T-helper 1 cell treated with Interleukin-12 subunit alpha and Interleukin-12 subunit beta and Interleukin-4 antibody, amounts not matched to agents 30 ng/mL and 1 ng/mL, for 36 hours (primary cell): ENCODE measurements around the gene OR10H3. TPM values are rescaled to one million over a fixed set of nuclear protein-coding genes. Genes with fewer than 3 reads are reported as not detected.
"Not testable (repeated sequence)": the region's sequence is repeated elsewhere in the genome, so short reads cannot be mapped to it uniquely, and the experiment has no call there.

Experiments used
- intact Hi-C: fragments of 100-400 bp; cut with micrococcal nuclease; formaldehyde crosslinking; loops from one replicate; pipeline ENCODE4 v1.15.1; 2024
- total RNA-seq: library from RNA; stranded (reverse); gene quantifications from 2 replicates; pipeline ENCODE4 v1.2.3, GENCODE V29; 2022

Gene OR10H3, protein sequence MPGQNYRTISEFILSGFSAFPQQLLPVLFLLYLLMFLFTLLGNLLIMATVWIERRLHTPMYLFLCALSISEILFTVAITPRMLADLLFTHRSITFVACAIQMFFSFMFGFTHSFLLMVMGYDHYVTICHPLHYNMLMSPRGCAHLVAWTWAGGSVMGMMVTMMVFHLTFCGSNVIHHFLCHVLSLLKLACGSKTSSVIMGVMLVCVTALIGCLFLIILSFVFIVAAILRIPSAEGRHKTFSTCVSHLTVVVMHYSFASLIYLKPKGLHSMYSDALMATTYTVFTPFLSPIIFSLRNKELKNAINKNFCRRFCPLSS
- total RNA-seq = not detected in 2 replicates

DNA sequence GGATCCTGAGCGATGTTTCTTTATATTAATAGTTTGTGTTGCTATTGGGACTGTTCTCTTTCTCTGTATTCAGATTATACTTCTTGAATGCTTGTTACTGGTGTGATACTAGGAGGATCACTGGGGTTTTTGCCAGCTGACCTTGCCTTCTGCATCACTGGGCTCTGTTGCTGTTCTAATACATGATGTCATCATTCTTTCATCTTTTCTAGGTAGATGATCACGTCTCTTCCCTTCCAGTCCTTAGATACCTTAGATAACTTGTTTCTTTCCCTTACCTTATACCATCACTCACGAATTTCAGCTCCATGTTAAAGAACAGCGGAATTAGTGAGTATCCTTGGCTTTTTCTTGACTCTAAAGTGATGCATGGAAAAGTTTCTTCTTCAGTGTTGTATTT, at the start of gene OR10H3:
OR10H3 (plus strand) TSS at position 264 of the 400 bp plus-strand sequence. CDS start 3,408 bp downstream, outside the sequence.
- intact Hi-C loops = no loop called here

DNA sequence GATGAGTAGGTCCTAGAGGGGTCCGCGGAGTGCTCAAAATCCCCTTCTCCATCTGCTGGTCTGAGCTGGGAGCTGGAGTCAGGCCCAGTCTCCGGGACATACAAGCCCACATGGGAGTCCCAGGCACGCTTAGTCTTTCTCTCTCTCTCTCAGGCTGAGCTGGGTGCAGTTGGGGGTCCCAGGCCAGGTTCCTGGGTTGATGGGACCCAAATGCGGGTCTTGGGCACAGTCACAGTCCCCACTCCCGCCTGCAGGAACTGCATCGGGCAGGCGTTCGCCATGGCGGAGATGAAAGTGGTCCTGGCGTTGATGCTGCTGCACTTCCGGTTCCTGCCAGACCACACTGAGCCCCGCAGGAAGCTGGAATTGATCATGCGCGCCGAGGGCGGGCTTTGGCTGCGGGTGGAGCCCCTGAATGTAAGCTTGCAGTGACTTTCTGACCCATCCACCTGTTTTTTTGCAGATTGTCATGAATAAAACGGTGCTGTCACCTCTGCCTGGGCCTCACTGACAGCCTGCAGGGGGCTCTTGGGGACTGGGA, 41.1 kb upstream of the OR10H3 start:
- intact Hi-C loops = no loop called here

DNA sequence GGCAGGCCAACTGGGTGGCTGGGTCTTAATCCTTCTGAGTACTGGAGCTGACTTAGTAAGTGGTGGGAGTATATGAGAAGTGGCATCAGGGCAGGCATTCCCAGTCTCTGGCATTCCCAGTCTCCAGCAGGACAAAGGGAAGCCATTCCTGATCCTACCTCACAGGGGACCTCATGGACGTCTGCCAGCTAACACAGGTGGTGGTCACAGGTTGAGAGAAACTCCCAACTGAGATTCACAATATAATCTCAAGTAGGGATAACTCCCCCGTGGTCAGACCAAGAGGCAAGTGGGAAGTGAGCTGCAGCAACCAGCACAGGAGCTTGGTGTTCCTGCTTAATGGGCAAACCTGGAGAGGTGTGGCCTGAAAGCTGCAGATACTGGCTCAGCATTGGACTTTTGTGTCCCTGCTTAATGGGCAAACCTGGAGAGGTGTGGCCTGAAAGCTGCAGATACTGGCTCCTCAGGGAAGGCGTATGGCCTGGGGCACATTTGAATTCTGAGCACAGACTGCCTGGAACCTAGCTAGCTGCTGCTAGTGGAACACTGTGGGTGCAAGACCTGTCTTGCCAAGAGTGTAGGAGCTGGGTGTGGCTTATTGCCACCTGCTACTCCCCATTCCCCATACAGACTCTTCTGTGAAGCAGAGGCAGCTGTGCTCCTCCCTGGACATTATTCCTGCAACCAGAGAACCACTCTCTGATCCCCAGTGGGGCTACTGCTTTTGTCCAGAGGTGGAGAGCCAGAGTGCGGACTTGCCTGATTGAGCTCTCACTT, 35.8 kb upstream of the OR10H3 start:
- intact Hi-C loops = no loop called here

DNA sequence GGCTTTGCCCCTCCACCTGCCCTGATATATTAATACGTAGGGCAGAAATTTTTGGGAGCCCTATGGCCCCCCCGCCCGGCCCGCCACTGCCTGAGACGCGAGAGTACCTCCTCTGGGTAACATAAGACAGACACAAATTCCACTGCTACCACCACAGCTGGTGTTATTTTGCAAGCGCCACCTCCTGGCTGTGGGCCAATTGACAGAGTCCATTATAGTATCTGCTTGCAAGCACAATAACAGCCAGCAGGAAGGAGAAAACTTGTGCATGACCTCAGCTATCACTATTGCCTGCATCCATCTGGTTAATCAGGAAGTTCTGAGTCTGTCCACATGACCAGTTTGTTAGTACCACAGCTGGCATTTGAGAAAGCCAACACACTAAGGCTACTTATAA, 35.3 kb upstream of the OR10H3 start:
- intact Hi-C loops = no loop called here

DNA sequence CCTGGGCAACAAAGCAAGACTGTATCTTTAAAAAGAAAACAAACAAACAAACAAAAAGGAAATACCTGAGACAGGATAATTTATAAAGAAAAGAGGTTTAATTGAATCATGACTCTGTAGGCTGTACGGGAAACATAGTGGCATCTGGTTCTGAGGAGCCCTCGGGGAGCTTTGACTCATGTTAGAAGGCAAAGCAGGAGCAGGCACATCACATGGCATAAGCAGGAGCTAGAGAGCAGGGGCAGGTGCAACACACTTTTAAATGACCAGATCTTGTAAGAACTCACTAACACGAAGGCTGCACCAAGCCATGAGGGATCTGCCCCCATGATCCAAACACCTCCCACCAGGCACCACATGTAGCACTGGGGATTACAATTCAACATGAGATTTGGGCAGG, 23.1 kb upstream of the OR10H3 start:
- intact Hi-C loops = no loop called here

DNA sequence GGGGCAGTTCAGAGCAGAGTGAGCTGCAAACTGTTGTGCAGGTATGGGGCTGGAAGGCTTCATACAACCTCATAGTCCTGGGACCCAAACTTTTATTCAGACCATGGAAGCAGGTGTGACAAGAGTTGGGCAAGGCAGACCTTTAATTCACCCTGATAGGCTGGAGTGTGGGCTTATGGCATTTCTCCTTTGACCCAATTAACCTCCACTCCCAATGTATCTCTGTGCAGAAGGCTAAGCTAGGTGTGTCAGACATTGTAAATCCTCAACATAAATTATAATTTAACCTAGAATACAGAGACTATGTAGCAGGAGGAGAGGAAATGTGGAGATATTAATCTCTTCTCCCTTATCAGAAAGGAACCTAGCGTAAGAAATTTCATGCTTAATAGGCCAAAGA, 22.1 kb upstream of the OR10H3 start:
- intact Hi-C loops = no loop called here

DNA sequence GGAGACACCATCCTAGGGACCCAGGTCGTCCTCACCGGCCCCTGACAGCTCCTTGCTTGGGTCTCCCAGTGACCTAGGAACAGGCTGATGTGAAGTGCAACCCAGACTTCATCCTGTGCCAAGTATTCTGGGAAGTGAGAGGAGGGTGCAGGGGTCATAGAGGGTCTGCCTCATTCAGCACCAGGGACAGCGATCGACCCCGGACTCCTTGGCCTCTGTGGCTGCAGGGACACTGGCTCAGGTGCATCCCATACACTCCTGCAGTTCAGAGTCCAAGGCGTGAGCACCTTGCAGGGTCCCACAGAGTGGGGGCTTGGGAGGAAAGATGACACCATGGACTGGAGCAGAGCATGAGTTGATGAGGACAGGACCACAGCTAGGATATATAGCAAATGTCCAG, 20.0 kb upstream of the OR10H3 start:
- intact Hi-C loops = no loop called here

DNA sequence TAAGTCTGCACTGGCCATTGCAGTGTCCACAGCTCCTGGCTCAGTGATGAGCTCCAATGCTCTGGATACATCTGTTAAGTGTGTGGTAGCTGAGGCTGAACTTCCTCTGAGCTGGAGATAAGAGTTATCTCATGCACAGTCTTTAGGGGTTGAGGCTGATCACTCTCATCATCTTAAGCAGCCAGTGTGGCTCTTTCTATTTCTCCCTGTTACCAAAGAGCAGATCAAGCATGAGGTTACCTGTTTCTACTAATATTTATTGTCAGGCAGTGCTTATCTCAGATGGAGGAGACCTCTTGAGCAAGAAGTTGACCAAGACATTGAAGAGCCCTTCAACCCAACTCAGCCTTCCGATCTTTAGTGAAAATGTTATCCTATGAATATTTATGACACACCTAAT, 16.5 kb upstream of the OR10H3 start:
- intact Hi-C loops = no loop called here

DNA sequence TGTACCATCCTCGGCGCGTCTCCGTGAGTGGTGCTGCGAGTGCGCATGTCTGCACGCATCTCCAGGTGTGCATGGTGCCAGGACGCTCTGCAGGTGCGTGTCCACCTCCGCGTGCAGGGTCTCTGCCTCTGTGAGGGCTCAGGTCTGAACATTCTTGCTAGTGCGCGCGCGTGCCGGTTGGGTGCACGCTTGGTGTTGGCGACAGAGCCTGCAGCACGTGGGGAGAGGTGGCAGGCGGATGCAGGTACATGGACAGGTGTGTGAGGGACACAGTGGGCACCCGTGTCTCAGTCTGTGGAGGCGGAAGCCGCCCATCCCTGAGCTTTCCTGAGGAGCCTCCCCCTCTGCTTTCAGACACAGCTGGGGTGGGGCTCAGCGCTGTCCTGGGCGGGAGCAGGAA, 14.8 kb upstream of the OR10H3 start:
- intact Hi-C loops = no loop called here

DNA sequence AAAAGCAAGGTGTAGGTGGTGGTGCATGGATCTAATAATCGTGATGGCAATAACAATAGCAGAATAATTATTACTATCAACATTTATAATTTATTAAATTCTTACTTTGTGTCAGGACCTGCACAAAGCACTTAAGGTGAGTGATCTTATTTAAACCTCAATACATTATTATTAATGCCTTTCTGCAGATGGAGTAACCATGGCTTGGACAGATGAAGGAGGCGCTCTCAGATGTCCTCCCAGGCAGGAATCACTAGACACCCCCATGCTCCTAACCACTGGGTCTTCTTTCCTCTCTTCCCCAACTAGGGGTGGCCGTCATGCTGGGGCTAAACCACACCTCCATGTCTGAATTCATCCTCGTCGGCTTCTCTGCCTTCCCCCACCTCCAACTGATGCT, 10.1 kb upstream of the OR10H3 start, which contains the start of gene OR10H2:
OR10H2 (plus strand) TSS at position 301 of the 400 bp plus-strand sequence; CDS start at position 321, 20 bp downstream.
- intact Hi-C loops = no loop called here

DNA sequence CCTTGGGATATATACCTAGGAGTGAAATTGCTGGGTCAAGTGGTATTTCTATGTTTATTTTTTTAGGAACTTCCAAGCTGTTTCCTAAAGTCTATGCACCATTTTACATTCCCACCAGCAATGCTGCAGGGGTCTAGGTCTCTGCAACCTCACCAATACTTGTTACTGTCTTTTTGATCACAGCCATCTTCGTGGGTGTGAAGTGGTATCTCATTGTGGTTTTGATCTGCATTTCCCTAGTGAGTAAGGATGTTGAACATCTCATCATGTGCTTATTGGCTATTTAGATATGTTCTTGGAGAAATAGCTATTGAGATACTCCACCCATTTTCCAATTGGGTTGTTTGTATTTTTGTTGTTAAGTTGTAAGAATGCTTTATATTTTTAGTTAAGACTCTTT, 7.2 kb upstream of the OR10H3 start:
- intact Hi-C loops = no loop called here

DNA sequence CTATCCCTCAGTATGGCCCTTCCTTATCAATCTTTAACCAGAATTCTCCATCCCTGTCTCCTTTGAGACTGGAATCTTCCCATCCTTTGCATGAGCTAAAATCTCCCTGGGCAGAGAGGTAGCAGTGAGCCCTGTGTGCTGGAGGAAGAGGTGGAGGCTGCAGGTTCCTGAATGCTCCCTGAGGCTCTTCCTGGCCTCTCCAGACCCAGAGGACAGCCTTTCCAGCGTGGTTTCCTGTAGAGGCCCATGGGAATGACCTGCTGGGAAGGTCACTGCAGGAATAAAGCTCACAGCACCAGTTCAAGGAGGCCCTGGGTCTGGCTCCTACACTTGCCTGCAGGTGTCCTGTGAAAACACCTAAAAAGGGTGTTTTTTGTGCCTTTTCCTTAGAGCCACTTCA, 5.4 kb upstream of the OR10H3 start:
- intact Hi-C loops = no loop called here

DNA sequence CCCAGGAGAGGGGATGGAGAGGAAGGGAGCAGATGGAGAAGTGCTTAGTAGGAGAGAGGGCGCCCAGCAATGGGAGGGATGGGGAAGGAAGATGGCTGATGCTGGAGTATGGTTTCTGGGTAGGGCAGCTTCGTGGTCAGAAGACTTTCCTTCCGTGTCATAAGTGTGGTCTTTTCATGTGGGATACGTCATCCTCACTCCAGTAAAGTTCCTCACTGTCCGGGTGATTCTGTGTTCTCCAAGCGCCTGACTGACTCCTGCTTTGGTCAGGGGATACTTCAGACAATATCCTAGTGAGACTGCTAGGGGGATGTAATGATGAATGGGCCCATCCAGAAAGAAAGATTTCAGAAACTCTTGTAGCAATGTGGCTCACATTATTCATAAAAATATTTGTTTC, 3.9 kb upstream of the OR10H3 start:
- intact Hi-C loops = no loop called here

DNA sequence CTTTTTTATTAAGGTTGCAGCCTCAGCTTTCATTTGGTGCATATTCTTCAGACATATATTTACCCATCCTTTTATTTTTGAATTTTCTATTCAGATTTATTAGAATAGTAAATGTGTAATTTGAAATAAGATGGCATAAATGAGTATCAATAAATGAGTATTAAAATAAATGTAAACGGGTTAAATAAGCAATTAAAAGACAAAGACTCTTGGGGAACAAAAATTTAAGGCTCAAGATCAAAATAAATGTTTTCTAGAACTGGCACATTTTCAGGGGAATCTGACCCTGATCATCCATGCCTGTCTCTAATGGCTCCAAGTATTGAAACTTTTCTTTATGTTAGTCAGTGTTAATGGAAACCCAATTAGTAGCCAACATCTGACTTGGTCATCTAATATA, 3.0 kb downstream of the OR10H3 start:
- intact Hi-C loops = no loop called here

DNA sequence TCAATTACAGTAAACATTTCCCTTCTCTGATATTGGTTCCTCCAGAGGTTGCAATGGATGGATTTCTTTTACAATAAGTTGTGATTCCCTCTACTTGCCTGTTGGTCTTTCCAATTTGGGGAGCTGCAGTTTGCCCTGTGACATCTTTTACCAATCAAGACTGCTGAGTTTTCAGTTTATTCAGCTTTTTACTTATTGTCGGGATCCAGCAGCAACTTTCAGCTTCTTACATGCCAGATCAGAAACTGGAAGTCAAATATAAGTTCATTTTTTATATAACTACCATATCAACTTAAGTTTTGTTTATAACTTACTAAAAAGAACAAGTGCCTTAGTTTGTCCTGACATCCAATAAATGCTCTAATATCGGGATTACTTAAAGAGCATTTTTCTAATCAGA, 10.5 kb downstream of the OR10H3 start:
- intact Hi-C loops = no loop called here

DNA sequence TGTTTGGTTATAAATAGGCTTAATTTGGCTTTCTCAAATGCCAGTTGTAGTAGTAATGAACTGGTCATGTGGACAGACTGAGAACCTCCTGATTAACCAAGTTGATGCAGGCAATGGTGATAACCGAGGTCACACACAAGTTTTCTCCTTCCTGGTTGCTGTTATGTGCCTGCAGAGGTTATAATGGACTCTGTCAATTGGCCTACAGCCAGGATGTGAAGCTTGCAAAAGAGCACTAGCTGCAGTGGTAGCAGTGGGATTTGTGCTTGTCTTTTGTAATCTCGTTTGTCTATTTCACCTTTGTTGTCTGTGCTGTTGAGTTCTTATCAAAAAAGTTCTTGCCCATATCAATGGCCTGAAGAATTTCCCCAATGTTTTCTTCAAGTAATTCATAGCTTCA, 20.6 kb downstream of the OR10H3 start:
- intact Hi-C loops = no loop called here

DNA sequence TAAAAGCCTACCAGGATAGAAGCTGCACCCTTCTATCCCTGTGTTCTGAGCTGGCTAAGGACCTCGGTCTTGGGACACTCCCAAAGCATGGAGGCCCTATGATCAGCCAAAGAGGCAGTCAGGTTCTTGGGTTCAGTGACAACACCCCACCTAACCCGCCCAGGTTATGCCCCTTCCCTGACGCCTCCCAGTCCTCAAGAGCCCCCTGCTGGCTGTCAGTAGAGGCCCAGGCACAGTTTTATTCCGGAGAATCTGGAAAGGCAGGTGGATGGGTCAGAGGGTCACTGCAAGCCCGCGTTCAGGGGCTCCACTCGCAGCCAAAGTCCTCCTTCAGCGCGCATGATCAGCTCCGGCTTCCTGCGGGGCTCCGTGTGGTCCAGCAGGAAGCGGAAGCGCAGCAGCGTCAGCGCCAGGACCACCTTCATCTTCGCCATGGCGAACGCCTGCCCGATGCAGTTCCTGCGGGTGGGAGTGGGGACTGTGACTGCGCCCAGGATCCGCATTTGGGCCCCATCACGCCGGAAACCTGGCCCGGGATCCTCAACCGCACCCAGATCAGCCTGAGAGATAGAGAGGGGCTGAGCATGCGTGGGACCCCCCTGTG, 22.3 kb downstream of the OR10H3 start:
- intact Hi-C loops = no loop called here

DNA sequence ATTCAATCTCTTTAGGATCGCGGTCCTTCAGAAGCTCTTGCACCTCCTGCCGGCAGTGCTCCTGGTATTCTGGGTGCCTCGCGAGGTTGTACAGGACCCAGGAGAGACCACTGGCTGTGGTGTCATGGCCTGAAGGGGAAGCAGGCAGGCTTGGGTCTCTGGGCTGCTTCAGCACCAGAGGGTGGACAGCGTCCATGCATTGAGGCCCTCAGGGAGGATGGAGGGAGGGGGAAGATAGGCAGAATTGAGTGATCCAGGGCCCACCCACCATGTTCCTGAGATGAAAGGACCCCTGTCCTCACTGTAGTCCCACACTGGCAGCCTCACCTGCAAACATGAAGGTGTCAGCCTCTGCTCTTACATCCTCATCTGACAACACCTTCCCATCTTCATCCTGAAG, 31.8 kb downstream of the OR10H3 start:
- intact Hi-C loops = no loop called here

DNA sequence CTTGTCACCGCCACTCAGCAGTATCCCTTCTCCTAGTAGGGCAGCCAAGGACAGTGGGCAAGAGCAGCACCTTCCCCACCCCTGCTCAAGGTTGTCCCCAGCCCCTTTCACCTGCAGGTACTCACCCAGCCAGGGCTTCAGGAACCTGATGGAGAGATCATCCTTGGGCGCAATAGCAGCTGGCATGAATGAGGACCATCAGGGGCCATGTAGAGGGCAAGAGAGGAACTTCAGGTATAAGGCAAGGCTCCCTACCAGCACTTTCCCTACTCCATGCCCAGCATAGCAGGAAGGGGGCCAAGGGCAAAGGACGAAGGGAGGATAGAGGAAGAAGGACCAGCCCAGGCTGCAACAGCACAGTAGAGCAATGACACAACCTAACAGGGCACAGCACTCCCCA, 36.4 kb downstream of the OR10H3 start:
- intact Hi-C loops = not testable (repeated sequence)

DNA sequence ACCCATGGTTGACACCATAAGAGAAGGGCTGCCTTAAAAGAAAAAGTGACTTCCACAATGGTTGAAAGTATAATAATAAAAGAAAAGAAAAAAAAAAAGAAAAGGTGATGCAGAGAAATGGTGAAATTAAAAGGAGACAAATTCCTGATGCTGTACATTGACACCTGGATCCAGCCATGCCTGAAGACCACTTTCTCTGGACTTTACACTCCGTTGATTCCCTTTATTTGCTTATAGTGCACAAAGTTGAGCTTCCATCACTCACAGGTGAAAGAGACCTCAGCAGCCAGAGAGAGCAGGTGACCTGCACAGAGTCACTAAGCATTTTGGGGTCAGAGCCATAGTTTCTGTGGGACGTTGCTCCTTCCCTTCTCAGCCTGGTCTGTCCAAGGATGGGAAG, 37.5 kb downstream of the OR10H3 start:
- intact Hi-C loops = no loop called here

DNA sequence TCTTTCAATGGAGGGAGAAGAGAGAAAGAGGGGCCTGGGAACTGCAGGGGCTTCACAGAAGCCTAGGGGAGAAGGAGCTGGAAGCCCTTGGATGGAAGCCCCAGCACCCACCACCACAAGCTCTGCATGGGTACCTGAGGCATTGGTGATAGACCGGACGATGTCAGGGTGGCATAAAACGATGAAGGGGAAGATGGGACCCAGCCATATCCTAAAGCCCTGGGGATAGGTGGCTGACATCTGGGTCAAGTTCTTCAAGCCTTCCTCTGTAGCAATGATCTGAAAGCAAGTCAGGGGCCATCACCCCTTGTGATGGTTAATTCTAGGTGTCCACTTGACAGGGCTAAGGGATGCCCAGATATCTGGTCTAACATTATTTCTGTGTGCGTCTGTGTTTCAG, 38.5 kb downstream of the OR10H3 start:
- intact Hi-C loops = no loop called here
